GM12872 (cell line): Measurements from ENCODE around the gene TMPRSS9.

ENCODE experiments used
- TF ChIP-seq, protein P1 (sequence below): IDR thresholded peaks from 3 replicates; pipeline ENCODE4 v1.5.1; 2011; ENCODE audit warnings: low read depth, mild to moderate bottlenecking, low read length, moderate library complexity; ENCODE audit not compliant: insufficient read depth

The TMPRSS9 gene

GRCh38 chr19:2464389-2464788, 104.3 kb downstream of the TMPRSS9 start:
- TF ChIP-seq, protein P1, sequence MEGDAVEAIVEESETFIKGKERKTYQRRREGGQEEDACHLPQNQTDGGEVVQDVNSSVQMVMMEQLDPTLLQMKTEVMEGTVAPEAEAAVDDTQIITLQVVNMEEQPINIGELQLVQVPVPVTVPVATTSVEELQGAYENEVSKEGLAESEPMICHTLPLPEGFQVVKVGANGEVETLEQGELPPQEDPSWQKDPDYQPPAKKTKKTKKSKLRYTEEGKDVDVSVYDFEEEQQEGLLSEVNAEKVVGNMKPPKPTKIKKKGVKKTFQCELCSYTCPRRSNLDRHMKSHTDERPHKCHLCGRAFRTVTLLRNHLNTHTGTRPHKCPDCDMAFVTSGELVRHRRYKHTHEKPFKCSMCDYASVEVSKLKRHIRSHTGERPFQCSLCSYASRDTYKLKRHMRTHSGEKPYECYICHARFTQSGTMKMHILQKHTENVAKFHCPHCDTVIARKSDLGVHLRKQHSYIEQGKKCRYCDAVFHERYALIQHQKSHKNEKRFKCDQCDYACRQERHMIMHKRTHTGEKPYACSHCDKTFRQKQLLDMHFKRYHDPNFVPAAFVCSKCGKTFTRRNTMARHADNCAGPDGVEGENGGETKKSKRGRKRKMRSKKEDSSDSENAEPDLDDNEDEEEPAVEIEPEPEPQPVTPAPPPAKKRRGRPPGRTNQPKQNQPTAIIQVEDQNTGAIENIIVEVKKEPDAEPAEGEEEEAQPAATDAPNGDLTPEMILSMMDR: no peak

DNA sequence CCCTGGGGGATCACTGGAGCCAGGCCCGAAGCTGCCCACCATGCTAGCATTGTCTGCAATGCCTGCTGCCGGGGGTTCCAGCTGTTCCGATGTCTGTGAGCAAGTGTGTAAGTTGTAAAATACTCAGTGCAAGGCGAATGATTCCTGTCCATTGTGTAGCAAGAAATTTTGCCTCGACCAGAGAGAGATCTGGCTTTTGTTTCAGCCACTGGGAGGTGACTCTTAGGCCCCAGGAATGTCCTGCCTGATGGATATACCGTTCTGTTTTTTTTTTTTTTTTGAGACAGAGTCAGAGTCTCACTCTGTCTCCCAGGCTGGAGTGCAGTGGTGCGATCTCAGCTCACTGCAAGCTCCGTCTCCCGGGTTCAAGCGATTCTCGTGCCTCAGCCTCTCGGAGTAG, 108.5 kb downstream of the TMPRSS9 start:
- TF ChIP-seq, protein P1: no peak

DNA sequence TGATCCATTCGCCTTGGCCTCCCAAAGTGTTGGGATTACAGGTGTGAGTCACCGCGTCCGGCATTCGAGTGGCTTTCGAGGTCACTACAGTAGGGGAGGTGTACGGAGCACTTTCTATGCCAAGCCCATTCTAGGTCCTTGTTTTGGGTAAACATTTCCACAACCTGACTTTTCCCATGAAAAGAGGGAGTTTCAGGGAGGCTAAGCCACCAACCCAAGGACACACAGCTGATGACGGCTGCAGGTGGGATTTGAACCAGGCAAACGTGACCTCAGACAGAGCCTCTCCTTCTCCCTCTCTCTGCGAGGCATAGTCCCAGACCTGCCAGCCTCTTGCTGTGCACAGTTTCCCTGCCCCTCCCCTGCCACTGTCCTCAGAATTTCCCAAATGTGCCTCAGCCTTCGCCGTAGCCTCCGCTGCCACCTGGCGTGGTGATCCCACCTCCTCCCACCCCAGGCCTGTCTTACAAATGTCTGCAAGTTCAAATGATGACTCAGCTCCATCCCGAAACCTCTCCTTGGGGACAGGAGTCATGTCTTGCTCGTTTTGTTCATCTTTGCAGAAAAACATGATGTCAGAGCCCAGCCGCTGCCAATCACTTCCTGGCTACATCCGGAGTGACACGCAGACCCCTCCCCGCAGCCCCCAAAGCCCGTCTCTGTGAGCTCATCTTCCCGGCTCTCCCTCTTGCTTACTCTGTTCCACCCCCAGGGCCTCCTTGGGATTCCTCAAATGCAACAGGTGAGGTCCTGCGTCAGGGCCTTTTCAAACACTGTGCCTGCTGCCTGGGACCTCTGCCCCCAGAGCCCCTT, 109.2 kb downstream of the TMPRSS9 start:
- TF ChIP-seq, protein P1: no peak

- TF ChIP-seq, protein P1: peak; percentile 77
These were observed 114.4 kb downstream of the TMPRSS9 start for GRCh38 chr19:2474232-2475017.

DNA sequence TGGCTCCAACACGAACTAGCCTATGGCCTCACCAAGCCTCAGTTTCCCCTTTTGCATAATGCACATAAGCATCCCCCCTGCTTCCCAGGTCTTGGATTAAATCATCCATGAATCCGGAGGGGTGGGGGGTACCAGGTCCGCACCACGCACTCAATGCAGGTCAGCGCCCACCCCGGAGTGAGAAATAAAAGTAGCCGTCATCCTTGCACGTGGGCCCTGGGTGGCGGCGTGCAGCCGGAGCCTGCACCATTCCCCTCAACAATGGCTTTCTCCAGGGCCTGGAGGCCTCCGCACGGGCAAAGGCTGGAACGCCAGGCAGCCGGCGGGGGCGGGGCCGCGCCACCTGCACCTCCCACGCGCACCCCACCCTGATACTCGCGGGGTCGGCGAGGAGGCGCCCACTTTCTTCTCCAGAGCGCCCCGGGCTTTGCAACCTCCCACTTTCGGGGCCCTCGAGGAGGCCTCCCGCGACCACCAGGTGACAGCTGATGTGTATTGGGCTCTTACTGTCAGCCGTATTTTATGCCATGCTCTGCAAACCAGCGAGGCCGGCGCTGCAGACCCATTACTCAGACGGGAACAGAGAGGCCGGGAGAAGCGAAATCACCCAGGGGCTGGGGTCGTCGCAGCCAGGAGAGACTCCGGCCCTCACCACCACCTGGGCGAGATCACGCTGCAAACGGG, 115.1 kb downstream of the TMPRSS9 start:
- TF ChIP-seq, protein P1: no peak
